HuH-7.5 (cell line): ENCODE measurements around the gene OR10G3.
"Not testable (repeated sequence)": the region's sequence is repeated elsewhere in the genome, so short reads cannot be mapped to it uniquely, and the experiment has no call there.

ENCODE experiments used
- DNase-seq: peaks from one replicate; pipeline ENCODE4 v3.0.0; 2011; ENCODE audit warnings: low spot score

Gene OR10G3, protein sequence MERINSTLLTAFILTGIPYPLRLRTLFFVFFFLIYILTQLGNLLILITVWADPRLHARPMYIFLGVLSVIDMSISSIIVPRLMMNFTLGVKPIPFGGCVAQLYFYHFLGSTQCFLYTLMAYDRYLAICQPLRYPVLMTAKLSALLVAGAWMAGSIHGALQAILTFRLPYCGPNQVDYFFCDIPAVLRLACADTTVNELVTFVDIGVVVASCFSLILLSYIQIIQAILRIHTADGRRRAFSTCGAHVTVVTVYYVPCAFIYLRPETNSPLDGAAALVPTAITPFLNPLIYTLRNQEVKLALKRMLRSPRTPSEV

DNA sequence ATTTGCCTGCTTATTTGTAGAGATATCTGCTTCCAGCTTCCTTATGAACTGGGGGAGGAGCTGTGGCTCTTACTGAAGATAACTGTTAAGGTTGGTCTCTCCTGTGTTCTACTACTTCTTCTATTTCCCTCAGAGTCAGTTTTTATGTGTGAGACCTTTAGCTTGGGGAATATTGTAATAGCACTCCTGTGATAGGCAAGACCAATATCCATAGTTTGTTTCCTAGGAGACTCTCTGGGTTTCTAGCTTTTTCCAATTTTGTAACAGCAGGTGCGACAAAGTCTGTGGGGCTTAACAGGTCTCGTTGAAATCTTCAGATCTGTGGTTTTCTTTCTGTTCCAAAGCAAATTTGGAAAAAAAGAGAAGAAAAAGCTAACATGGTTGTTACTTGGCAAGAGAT lies at the start of gene OR10G3:
TSS of gene OR10G3 (minus strand) at position 101 of the 400 bp plus-strand sequence. CDS start 9,332 bp downstream, outside the sequence.
- no peak for DNase-seq

DNA sequence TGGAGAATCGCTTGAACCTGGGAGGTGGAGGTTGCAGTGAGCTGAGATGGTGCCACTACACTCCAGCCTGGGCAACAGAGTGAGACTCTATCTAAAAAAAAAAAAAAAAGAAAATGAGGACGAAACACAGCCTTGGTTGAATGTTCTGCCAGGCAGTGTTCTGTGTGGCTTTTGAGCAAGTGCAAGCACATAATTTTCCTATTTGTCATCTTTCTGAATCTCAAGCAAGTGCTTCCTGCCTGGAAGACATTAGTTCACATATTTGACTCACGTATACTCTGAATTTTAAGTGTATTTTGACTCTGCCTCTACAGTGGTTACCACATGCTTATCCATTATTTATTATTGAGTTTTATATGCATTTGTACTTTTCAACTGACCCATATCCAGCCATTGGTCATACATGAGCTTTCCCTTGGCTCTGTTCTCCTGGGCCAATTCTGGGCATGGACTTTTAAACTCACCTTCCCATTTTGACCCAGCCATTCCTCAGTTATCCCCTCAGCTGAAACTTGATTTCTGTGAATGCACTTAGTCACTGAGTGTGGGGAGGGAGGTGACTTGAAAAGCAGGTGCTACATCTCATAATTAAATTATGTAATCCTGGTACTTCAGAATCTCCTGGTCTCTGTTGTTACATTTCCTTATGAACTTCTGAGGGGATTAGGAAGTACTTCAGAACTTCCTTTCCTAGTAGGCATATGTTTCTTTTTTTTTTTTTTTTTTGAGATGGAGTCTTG lies 46.8 kb upstream of the OR10G3 start:
- DNase-seq = no peak

DNA sequence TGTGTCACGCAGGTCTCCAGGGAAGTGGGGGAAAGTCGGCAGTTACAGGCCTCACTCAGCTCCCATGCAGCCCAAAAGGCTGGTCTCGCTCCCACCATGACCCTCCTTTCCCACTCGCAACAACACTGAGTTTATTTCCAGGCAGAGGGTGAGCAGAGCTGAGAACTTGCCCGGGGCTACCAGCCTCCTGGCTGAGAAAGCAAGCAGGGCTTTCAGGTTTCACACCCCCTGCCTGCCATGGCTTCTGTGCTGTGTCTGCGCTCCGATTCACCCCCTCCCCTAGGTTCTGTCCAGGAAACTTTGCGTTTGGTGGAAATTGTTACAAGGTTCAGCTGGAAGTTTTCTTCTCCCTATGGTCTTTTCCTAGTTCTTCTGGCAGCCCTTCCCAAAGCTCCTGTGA lies 37.7 kb upstream of the OR10G3 start:
- DNase-seq = no peak

DNA sequence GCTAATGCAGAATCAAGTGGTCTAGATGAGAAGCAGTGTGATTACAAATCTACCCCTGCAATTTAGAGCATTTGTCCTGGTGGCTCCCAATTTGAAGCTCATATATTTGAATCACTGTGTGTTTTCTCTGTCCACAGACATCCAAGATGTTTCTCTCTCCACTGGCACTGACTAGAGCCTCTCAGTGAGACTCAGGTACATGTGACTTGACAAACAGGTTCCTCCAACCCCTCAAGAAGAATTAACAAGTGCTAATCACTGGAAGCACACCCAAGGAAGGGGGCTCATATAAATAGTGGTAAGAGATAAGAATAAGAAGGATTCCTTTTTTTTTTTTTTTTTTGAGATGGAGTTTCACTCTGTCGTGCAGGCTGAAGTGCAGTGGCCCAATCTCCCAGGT lies 34.4 kb upstream of the OR10G3 start:
- DNase-seq = no peak

DNA sequence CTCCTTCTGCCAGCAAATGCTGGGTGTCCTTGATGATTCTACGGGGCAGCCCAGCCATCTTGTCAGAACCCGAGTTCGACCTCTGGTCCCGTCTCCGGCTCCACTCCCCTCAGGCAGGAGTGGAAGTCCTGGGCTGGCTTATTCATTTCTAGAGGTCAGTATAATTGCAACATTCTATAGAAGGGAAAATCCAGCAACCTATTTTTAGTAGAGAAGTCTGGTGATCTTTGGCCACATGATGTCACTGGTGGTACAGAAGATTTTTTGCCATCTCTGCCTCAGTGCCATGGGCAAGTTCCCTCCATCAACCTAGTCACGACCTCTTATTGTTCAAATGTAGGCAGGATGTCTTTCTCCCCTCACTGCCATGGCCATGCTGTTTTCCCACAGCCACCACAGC lies 32.4 kb upstream of the OR10G3 start:
- DNase-seq = no peak

DNA sequence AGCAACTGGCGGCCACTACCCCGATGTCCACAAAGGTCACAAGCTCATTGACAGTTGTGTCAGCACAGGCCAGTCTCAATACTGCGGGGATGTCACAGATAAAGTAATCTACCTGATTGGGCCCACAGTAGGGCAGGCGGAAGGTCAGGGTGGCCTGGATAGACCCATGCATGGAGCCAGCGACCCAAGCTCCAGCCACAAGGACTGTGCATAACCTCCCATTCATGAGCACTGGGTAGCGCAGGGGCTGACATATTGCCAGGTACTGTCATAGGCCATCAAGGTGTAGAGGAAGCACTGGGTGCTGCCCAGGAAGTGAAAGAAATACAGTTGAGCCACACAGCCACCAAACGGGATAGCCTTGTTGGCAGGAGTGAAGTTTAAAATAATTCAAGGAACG lies 22.3 kb upstream of the OR10G3 start:
- not testable (repeated sequence) for DNase-seq

DNA sequence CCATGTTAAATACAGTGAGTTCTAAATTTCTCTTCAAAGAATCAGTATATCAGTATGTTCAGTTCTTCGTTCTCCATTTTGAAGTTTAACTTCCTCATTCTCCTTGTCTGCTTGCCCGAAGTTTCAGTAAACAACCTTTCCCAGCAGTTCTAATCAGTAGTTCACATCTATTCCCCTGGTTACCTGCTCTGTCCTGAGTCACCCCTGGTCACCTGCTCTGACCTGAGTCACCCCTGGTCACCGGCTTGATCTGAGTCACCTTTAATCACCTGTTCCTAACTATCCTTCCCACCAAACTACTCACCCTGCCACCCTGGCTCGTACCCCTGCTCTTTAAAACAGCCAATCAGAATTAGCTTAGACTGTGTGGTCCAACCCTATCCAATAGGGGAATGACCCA lies 9.4 kb upstream of the OR10G3 start:
- DNase-seq = no peak

DNA sequence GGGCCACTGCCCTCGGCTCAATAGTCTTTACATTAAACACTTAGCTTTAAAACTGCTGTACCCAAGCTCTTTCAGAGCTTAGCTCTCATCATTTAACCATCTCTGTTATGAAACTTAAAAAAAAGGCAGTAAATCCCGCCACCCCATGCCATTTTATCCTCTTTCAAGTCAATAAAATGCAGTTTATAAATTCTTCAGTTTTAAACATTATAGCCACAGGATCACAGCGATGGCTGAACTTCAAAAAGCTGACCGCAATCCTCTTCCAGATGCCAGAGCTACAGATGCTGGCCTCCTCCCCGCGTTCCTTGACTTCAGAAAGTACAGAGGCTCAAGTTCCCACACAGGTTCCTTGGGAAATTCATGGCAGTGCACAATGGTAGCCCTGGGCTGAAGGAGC lies 4.2 kb downstream of the OR10G3 start:
- DNase-seq = no peak

DNA sequence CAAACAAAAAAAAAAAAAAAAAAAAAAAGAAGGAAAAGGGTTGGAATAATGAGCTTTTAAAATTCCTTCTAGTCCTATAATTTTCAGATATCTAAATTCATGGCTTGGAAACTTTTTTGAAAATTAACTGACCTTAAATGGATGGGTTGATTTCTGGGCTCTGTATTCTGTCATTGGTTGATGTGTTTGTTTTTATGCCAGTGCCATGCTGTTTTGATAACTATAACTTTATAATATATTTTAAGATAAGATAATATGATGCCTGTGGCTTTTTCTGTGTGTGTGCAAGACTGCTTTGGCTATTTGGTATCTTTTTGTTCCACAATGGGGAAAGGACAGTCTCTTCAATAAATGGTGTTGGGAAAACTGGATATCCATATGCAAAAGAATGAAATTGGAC lies 7.3 kb downstream of the OR10G3 start:
- no peak for DNase-seq

DNA sequence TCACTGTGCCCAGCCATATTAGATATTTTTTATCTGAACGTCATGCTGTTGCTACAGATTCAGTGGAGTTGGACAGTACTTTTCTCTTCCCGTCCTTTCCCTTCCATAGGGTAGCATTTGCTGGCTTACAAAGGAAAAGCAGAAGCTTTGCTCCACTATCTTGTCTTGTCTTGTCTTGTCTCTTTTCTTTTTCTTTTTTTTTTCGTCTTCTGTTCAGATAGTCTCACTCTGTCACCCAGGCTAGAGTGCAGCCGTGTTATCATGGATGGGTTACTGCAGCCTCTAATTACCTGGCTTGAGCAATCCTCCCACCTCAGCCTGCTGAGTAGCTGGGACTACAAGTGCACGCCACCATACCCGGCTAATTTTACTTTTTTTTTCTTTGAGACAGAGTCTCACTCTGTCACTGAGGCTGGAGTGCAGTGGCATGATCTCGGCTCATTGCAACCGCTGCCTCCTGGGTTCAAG lies 21.1 kb downstream of the OR10G3 start:
- no peak for DNase-seq

DNA sequence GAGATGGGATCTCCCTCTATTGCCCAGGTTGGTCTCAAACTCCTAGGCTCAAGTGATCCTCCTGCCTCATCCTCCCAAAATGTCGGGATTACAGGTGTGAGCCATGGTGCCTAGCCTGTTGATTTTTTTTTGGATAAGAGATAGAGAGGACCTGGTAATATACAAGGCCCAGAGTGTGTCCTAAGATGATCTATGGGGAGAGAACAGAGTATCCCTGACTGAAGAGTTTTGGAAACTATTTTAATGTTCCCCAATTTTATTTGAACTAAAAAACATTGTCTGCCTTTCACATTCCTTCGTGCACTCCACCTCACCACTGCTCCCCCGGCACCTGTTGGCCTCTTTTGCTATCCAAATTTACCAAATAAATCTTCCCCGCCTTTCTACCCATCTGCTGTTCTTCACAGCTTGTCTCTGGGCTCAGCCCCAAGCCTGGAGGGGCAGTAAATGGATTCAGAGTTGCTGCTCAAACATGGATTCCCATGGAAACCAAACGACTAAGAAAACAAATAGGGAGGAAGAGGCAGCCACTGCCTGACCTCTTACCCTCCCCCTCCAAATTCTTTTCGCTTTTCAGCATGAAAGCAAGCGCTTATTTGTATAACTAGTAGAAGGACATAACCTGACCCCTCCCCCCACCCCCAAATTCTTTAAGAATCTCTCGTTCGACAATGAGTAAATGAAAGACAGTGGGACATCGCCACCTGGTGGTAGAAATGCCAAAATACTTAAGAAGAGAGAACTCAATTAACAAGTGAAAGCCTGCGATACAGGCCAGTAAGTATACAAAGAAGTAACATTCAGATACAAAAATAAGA lies 22.6 kb downstream of the OR10G3 start:
- DNase-seq = peak; percentile 51

DNA sequence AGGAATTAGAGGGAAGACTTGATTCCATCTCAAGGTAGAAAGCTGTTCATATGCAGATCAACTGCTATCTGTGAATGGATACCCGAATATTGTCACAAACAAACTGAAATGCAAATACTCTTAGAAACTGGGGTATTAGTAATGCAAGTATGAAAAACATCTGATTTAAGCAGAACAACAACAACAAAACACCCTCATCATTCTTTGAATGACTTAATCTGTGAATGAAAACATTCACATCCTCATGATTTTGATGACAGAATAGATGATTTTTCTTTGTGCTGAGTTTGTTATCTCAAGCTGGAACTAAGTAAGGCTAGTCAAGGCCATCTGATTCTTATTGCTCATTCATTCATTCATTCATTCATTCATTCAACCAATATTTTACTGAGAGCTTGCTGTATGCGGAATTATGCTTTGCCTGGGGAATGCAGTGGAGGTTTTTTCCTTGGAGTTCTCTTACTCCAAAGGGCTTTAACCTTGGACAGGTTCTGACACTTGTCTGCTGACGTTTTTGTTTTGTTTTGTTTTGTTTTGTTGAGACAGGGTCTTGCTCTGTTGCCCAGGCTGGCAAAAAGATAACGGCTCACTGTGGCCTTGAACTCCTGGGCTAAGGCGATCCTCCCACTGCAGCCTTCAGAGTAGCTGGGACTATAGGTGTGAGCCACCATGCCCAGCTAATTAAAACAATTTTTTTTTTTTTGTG lies 23.3 kb downstream of the OR10G3 start:
- DNase-seq = no peak

DNA sequence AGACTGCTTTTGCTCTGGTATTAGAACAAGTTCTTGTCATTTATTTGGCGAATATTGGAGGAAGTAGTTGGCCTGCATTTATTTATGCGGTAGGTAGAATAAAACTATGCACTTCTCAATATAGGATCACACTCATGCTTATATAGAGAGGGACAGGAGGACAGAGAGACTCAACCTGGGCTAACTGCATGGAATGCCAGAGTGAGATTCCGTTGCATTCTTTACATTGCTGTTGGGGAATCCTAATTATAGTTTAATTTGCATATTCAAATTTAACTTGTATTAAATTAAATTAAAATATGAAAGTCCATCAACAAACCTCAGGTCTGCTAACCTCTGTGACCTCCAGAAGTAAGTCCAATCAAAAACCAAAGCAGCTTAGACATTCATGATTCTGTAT lies 26.6 kb downstream of the OR10G3 start:
- no peak for DNase-seq

DNA sequence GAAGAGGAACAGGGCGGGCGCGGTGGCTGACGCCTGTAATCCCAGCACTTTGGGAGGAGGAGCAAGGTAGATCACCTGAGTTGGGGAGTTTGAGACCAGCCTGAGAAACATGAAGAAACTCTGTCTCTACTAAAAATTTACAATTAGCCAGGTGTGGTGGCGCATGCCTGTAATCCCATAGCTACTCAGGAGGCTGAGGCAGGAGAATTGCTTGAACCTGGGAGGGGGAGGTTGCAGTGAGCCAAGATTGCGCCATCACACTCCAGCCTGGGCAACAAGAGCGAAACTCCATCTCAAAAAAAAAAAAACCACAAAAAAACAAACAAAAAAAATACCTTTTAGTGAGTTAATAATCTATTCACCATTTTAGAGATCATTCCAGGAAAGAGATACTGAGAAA lies 35.3 kb downstream of the OR10G3 start:
- DNase-seq = not testable (repeated sequence)

DNA sequence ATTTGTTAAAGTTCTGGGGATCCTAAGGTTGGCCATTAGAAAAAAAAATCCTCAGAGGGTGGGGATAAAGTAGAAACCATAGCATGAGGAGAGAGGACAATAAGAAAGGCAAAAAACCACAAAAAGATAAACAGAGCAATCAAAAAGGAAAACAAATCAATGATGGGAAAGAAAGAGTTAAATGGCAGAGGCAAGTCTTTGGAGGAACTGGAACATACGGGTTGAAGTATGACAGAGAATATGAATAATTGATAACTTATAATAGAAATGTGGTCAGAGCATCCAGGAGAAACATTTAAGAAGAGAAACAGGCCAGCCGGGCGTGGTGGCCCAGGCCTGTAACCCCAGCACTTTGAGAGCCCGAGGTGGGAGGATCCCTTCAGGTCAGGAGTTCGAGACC lies 35.9 kb downstream of the OR10G3 start:
- DNase-seq = no peak

DNA sequence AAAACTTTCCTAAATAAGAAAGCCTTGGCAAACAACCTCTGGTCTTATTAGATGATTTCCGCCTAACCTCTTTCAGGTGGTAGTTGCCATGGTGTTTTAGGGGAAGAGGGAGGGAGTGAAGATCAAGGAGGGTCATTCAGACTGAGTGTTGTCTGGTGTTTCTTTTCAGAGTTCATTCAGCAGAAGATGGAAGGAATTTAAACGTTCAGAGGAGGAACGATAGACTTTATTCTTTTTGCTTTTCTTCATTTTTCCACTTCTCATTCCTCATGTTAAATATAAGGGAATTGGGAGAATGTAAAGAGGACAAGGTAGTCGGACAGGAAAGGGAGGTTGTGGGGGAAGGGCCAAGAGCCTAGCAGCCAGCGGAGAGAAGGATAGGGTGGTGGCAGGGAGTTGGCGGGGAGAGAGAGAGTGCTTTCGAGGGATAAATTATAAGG lies 36.3 kb downstream of the OR10G3 start:
- no peak for DNase-seq

DNA sequence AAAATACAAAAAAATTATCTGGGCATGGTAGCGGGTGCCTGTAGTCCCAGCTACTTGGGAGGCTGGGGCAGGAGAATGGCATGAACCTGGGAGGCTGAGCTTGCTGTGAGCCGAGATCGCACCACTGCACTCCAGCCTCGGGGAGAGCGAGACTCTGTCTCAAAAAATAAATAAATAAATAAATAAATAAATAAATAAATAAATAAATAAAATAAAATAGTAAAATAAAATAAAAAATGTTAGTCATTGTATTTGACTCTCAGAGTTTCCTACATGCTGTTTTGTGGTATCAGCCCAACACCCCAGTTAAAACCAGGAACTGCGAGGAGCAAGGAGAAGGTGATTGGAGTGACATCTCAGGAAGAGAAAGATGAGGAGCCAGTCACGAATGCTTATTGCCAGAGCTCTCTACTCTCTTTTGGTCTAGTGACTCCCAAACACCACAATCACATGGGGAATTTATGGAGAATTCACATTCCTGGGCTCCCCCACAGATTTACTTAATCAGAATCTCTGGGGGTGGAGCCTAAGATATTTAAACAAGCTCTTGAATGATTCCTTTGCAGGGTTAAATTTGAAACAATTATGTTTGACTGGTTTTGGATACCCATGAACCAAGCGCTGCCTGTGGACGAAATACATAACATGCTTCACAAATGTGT lies 38.3 kb downstream of the OR10G3 start:
- DNase-seq = no peak

DNA sequence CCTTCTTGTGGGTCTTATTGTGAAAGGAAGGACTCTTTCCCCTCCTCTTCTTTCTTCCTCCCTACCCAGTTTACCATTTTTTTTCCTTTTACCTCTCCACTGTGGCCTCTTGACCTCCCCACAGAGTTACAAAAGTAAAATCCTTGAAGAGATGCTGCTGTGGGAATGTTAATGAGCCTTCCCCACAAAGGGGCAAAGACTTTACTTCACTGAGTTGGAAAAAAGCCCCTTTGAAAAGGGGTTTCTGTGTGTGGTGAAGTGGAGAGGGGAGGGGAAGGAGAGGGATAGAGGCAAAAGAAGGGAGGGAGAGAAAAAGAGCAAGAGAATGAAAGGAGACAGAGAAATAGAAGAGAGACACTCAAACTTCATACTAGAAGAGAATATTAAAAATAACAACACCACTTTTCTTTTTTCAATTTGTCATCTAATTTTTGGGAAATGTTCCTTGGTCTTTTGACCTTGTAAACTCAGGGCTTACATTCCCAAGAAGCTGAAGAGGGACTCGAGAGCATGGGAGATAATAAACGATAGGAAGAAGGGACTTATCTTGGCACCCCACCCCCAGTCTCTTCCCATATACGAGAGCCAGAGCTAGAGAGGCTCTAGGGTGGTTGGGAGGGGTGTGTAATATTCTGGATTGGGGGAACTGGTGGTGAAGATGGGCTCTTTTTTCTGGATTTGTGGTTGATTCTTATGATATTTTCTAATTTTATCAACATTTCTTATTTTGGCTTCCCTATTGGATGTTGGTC lies 40.5 kb downstream of the OR10G3 start:
- DNase-seq = no peak

DNA sequence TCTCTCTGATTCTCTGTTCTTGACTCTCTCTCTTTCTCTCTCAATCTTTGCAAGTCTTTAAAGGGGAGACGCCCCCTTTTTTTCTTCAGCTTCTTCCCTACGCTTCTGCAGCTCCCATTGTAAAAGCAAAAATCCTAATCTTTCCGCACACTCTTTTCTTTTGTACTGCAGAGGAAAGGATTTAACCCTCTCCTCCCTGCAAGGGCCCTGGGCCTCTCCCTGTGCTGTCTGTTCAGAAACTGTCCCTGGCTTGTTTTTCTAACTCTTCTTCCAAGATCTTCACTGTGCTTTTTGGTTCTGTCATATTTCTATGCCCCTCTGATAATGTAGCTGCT lies 42.8 kb downstream of the OR10G3 start:
- no peak for DNase-seq

DNA sequence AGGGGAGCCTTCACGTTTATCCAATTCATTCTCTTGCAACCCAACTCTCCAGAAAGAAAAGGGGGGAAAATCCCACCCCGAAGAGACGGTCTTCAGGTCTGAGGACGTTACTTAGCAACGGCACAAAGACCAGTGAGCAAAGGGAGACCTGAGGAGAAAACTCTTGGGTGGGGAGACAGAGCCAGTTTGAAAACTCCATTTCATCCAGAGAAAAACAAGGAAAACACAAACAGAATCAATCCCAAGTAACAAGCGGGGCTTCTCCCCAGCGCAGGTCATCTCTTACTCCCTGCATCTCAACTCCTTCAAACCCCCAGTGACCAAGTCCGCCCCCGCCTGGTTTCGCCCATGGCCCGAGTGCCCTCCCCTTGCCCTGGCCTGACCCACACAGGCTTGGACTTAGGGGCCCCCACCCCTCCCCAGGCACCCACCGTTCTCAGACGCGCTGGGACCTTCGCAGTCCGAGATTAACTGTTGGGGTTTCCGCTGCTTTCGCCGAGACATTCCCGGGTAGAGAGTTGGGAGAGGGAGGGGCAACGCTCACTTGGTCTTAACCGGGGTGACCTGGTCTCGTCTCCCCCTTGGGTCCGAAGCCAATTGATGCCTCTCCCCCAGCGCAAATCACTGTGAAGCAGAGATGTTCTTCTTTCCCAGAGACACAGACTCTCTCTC lies 43.3 kb downstream of the OR10G3 start:
- DNase-seq = no peak
